ENCODE measurements around the gene PHKB. TPM values are rescaled to one million over a fixed set of nuclear protein-coding genes. Genes with fewer than 3 reads are reported as not detected.

The PHKB gene
- total and polyA plus RNA-seq, 2 of the 8 experiments (the other 6 are each of a cell fraction or from before 2014, with no cell fraction given): 18.6 to 38.3 TPM

DNA sequence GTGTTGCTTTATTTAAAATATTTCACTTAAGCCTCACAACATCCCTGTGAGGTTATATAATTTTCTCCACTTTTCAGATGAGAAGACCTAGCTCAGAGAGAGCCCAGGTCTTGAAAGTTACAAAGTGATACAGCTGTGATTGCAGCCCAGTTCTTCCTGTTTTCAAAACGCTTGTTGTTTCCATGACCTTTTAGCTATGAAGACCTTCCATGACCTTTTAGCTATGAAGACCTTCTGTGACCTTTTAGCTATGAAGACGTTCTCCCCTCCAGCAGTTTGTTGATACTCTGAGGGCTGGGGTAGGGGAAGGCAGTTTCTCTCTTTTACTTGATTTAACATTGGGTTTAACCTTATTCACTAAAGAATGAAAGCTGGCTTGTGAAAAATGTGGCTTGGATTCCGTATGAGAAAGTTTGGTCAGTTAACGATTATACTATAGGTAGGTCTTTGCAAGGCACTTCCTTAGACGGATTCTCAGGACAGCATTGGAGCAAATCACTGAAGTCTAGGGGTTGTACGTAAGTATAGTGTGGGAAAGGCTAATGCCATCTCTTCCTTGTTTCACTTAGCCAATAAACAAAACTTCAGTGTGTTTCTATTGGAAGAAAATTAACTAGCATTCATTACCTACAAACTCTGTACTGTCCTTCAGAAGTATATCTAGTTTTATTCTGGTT, 20.7 kb downstream of the PHKB start (continued):
- TF ChIP-seq, protein P1, sequence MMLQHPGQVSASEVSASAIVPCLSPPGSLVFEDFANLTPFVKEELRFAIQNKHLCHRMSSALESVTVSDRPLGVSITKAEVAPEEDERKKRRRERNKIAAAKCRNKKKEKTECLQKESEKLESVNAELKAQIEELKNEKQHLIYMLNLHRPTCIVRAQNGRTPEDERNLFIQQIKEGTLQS (IDR thresholded peaks at IDR 0.05; ENCODE audit: insufficient read depth, low read depth, low read length): no peak
- TF ChIP-seq TCF12 (IDR thresholded peaks at IDR 0.05; ENCODE audit: low read depth, low read length): no peak
- TF ChIP-seq EP300 (IDR thresholded peaks at IDR 0.05; ENCODE audit: borderline replicate concordance in 1 of 2, low read depth in 2 of 2, low read length in 2 of 2): no peak
- no peak for TF ChIP-seq SIRT6 (IDR thresholded peaks at IDR 0.05; ENCODE audit: low read length)
- TF ChIP-seq GABPA (IDR thresholded peaks at IDR 0.05; ENCODE audit: borderline replicate concordance, insufficient read depth, low read length): no peak

Data from H1 (cell line).